ENCODE results near the gene CYTH2. TPM values are rescaled to one million over a fixed set of nuclear protein-coding genes. Genes with fewer than 3 reads are reported as not detected.

Gene CYTH2
- polyA plus RNA-seq, 4 donors = 44.3 to 55.1 (median 54.8) TPM

- Histone ChIP-seq H3K27me3 (ENCODE audit: control insufficient read depth in 3 of 3, insufficient read depth in 3 of 3, low read length in 3 of 3) (no peaks in the 10 kb centered on the region), H3K4me1 (ENCODE audit: control insufficient read depth in 3 of 3, insufficient read depth in 2 of 3, low read depth in 1 of 3, low read length in 2 of 3) (no peaks in the 10 kb centered on the region), H3K27ac (ENCODE audit: low read depth in 1 of 3, low read length in 2 of 3) (no peak overlapping the region), H3K36me3 (ENCODE audit: control insufficient read depth in 3 of 3, insufficient read depth in 2 of 3, low read depth in 1 of 3, low read length in 3 of 3) (peaks cover 15 to 67% (median 15%) of the 10 kb centered on the region in 3 donors), H3K4me3 (ENCODE audit: low read depth in 1 of 3, low read length in 3 of 3) (no peak overlapping the region), H3K9me3 (ENCODE audit: control insufficient read depth in 2 of 2, insufficient read depth in 1 of 2, low read depth in 1 of 2, low read length in 1 of 2) (no peaks in the 10 kb centered on the region)
- FAIRE-seq (no peak), DNase-seq (no peak)
- WGBS, 3 donors = 84 to 92% (median 87%) methylated on average over 11 of the region's 11 CpGs
Measured at GRCh38 chr19:48455908-48456562, 13.1 kb upstream of the CYTH2 start.

DNA sequence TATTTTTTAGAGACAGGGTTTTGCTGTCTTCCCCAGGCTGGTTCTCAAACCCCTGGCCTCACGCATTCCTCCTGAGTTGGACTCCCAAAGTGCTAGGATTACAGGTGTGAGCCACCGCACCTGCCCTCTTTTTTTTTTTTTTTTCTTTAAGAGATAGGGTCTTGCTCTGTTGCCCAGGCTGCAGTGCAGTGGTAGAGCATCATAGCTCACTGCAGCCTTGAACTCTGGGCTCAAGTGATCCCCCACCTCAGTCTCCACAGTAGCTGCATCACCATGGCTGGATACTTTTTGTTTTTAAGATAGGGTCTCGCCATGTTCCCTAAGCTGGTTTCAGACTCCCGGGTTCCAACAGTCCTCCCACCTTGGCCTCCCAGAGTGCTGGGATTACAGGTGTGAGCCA, 12.3 kb upstream of the CYTH2 start:
- WGBS, 3 donors = 95 to 98% (median 98%) methylated on average over 4 of the region's 4 CpGs
- no peaks in the 10 kb centered on the region for H3K27me3 ChIP-seq (ENCODE audit: control insufficient read depth in 3 of 3, insufficient read depth in 3 of 3, low read length in 3 of 3)
- H3K4me3 ChIP-seq (ENCODE audit: low read depth in 1 of 3, low read length in 3 of 3) = no peak overlapping the region
- DNase-seq (no peak), FAIRE-seq (no peak)
- no peaks in the 10 kb centered on the region for H3K4me1 ChIP-seq (ENCODE audit: control insufficient read depth in 3 of 3, insufficient read depth in 2 of 3, low read depth in 1 of 3, low read length in 2 of 3)
- H3K36me3 ChIP-seq (ENCODE audit: control insufficient read depth in 3 of 3, insufficient read depth in 2 of 3, low read depth in 1 of 3, low read length in 3 of 3) = peaks cover 15 to 58% (median 15%) of the 10 kb centered on the region in 3 donors
- H3K27ac ChIP-seq (ENCODE audit: low read depth in 1 of 3, low read length in 2 of 3) = no peak overlapping the region
- no peaks in the 10 kb centered on the region for H3K9me3 ChIP-seq (ENCODE audit: control insufficient read depth in 2 of 2, insufficient read depth in 1 of 2, low read depth in 1 of 2, low read length in 1 of 2)

- Histone ChIP-seq H3K4me3 (ENCODE audit: low read depth in 1 of 3, low read length in 3 of 3) (no peak overlapping the region), H3K27me3 (ENCODE audit: control insufficient read depth in 3 of 3, insufficient read depth in 3 of 3, low read length in 3 of 3) (no peaks in the 10 kb centered on the region), H3K36me3 (ENCODE audit: control insufficient read depth in 3 of 3, insufficient read depth in 2 of 3, low read depth in 1 of 3, low read length in 3 of 3) (peaks cover 10 to 55% (median 11%) of the 10 kb centered on the region in 3 donors), H3K4me1 (ENCODE audit: control insufficient read depth in 3 of 3, insufficient read depth in 2 of 3, low read depth in 1 of 3, low read length in 2 of 3) (no peaks in the 10 kb centered on the region), H3K9me3 (ENCODE audit: control insufficient read depth in 2 of 2, insufficient read depth in 1 of 2, low read depth in 1 of 2, low read length in 1 of 2) (no peaks in the 10 kb centered on the region), H3K27ac (ENCODE audit: low read depth in 1 of 3, low read length in 2 of 3) (no peak overlapping the region)
- no peak for DNase-seq
- WGBS, 3 donors = 89 to 93% (median 93%) methylated on average over 2 of the region's 2 CpGs
- no peak for FAIRE-seq
Measured at GRCh38 chr19:48458016-48458415, 11.2 kb upstream of the CYTH2 start.

GRCh38 chr19:48461651-48461981, 7.6 kb upstream of the CYTH2 start:
- no peak overlapping the region for H3K4me3 ChIP-seq (ENCODE audit: low read depth in 1 of 3, low read length in 3 of 3)
- DNase-seq = no peak
- H3K36me3 ChIP-seq (ENCODE audit: control insufficient read depth in 3 of 3, insufficient read depth in 2 of 3, low read depth in 1 of 3, low read length in 3 of 3) = peaks cover 0 to 21% (median 3%) of the 10 kb centered on the region in 3 donors
- no peaks in the 10 kb centered on the region for H3K9me3 ChIP-seq (ENCODE audit: control insufficient read depth in 2 of 2, insufficient read depth in 1 of 2, low read depth in 1 of 2, low read length in 1 of 2)
- 93 to 99% (median 98%) methylated on average over 31 to 36 of the region's 36 CpGs for WGBS, 3 donors
- FAIRE-seq = no peak
- no peaks in the 10 kb centered on the region for H3K4me1 ChIP-seq (ENCODE audit: control insufficient read depth in 3 of 3, insufficient read depth in 2 of 3, low read depth in 1 of 3, low read length in 2 of 3)
- no peaks in the 10 kb centered on the region for H3K27me3 ChIP-seq (ENCODE audit: control insufficient read depth in 3 of 3, insufficient read depth in 3 of 3, low read length in 3 of 3)
- no peak overlapping the region for H3K27ac ChIP-seq (ENCODE audit: low read depth in 1 of 3, low read length in 2 of 3)

GRCh38 chr19:48461982-48462655, 7.0 kb upstream of the CYTH2 start:
- H3K9me3 ChIP-seq (ENCODE audit: control insufficient read depth in 2 of 2, insufficient read depth in 1 of 2, low read depth in 1 of 2, low read length in 1 of 2) = no peaks in the 10 kb centered on the region
- 81 to 92% (median 90%) methylated on average over 57 to 62 of the region's 62 CpGs for WGBS, 3 donors
- FAIRE-seq = no peak
- H3K4me3 ChIP-seq (ENCODE audit: low read depth in 1 of 3, low read length in 3 of 3) = no peak overlapping the region
- peaks cover 0 to 3% (median 0%) of the 10 kb centered on the region in 3 donors for H3K27me3 ChIP-seq (ENCODE audit: control insufficient read depth in 3 of 3, insufficient read depth in 3 of 3, low read length in 3 of 3)
- no peak overlapping the region for H3K27ac ChIP-seq (ENCODE audit: low read depth in 1 of 3, low read length in 2 of 3)
- H3K4me1 ChIP-seq (ENCODE audit: control insufficient read depth in 3 of 3, insufficient read depth in 2 of 3, low read depth in 1 of 3, low read length in 2 of 3) = no peaks in the 10 kb centered on the region
- H3K36me3 ChIP-seq (ENCODE audit: control insufficient read depth in 3 of 3, insufficient read depth in 2 of 3, low read depth in 1 of 3, low read length in 3 of 3) = peaks cover 0 to 16% (median 0%) of the 10 kb centered on the region in 3 donors
- DNase-seq = no peak

GRCh38 chr19:48465215-48465614, 4.0 kb upstream of the CYTH2 start:
- FAIRE-seq = no peak
- Histone ChIP-seq H3K27me3 (ENCODE audit: control insufficient read depth in 3 of 3, insufficient read depth in 3 of 3, low read length in 3 of 3) (peaks cover 0 to 3% (median 0%) of the 10 kb centered on the region in 3 donors), H3K27ac (ENCODE audit: low read depth in 1 of 3, low read length in 2 of 3) (no peak overlapping the region), H3K4me1 (ENCODE audit: control insufficient read depth in 3 of 3, insufficient read depth in 2 of 3, low read depth in 1 of 3, low read length in 2 of 3) (peaks cover under 1 to 7% (median 3%) of the 10 kb centered on the region in 3 donors), H3K4me3 (ENCODE audit: low read depth in 1 of 3, low read length in 3 of 3) (no peak overlapping the region), H3K9me3 (ENCODE audit: control insufficient read depth in 2 of 2, insufficient read depth in 1 of 2, low read depth in 1 of 2, low read length in 1 of 2) (no peaks in the 10 kb centered on the region), H3K36me3 (ENCODE audit: control insufficient read depth in 3 of 3, insufficient read depth in 2 of 3, low read depth in 1 of 3, low read length in 3 of 3) (peaks cover 0 to 12% (median 0%) of the 10 kb centered on the region in 3 donors)
- no peak for DNase-seq
- WGBS, 3 donors = 69 to 88% (median 81%) methylated on average over 1 of the region's 1 CpG

DNA sequence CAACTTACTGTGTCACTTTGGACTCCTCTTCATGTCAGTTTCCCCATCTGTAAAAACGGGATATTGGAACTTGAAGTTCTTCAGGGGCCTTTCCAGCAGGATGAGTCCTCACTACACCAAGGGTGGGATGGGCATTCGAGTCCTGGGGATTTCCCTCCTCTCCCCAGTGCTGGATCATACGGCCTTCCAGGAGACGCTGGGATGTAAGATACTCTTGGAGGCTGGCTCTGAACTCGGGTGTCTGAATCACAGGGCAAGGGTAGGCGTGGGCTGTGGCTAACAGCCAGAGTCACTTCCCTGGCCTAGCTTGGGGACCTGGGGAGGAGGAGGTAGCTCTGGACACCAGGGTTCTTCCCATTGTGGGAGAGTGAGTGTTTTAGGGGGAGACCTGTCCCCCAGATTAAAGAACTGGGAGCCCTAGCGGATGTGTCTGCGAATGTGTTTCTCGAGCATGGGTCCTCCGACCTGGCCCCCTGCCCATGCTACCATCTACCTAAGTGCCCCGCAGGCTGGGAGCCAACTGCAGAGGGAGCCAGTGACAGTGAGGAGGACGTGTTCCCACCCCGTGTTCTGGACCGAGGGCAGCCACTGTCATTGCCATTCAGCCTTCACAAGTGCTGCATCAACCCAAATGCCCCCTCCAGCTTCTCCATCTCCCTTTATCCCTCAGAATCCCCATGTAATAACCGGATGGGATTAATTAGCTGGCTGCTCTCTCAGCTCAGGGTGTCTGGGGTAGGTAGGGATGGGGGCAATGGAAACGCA, 2.4 kb upstream of the CYTH2 start:
- Histone ChIP-seq H3K27ac (ENCODE audit: low read depth in 1 of 3, low read length in 2 of 3) (no peak overlapping the region), H3K4me3 (ENCODE audit: low read depth in 1 of 3, low read length in 3 of 3) (no peak overlapping the region), H3K9me3 (ENCODE audit: control insufficient read depth in 2 of 2, insufficient read depth in 1 of 2, low read depth in 1 of 2, low read length in 1 of 2) (no peaks in the 10 kb centered on the region), H3K4me1 (ENCODE audit: control insufficient read depth in 3 of 3, insufficient read depth in 2 of 3, low read depth in 1 of 3, low read length in 2 of 3) (peaks cover 4 to 13% (median 8%) of the 10 kb centered on the region in 3 donors), H3K36me3 (ENCODE audit: control insufficient read depth in 3 of 3, insufficient read depth in 2 of 3, low read depth in 1 of 3, low read length in 3 of 3) (peaks cover 5 to 27% (median 6%) of the 10 kb centered on the region in 3 donors), H3K27me3 (ENCODE audit: control insufficient read depth in 3 of 3, insufficient read depth in 3 of 3, low read length in 3 of 3) (peaks cover 0 to 3% (median 0%) of the 10 kb centered on the region in 3 donors)
- DNase-seq = no peak
- FAIRE-seq = no peak
- WGBS, 3 donors = 52 to 75% (median 62%) methylated on average over 16 of the region's 16 CpGs

DNA sequence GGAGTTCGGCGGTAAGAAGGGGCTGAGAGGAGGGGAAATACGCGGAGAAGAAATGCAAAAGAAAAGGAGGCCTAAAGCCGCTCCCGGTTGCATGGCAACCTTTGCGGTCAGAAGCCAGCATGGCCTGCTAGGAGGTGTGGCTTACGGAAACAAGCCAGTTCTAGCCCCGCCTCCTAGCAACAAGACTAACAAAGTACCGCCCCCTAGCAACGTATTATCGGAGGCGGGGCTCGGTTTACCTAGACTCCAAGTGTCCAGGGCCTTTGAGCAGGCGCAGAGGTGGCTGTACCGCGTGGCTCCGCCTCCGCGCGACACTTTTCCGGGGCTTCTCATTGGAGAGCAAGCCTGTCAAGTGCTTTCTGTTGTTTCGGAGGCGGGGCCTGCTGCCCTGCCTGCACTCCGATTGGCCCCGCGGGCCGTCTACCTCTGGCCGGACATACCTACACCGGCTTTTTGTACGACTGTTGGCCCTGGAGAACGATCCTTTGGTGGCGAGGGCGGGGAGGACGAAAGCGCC, 339 bp upstream of the CYTH2 start:
- no peaks in the 10 kb centered on the region for H3K9me3 ChIP-seq (ENCODE audit: control insufficient read depth in 2 of 2, insufficient read depth in 1 of 2, low read depth in 1 of 2, low read length in 1 of 2)
- H3K4me3 ChIP-seq (ENCODE audit: low read depth in 1 of 3, low read length in 3 of 3) = peak overlapping the region; percentile 81 to 90 (median 83)
- H3K4me1 ChIP-seq (ENCODE audit: control insufficient read depth in 3 of 3, insufficient read depth in 2 of 3, low read depth in 1 of 3, low read length in 2 of 3) = peaks cover 4 to 13% (median 8%) of the 10 kb centered on the region in 3 donors
- DNase-seq = peak; percentile 100
- H3K27ac ChIP-seq (ENCODE audit: low read depth in 1 of 3, low read length in 2 of 3) = peak overlapping the region; percentile 89 to 95 (median 94)
- peaks cover 0 to 3% (median 0%) of the 10 kb centered on the region in 3 donors for H3K27me3 ChIP-seq (ENCODE audit: control insufficient read depth in 3 of 3, insufficient read depth in 3 of 3, low read length in 3 of 3)
- FAIRE-seq = peak; percentile 86
- H3K36me3 ChIP-seq (ENCODE audit: control insufficient read depth in 3 of 3, insufficient read depth in 2 of 3, low read depth in 1 of 3, low read length in 3 of 3) = peaks cover 5 to 39% (median 18%) of the 10 kb centered on the region in 3 donors
- 0 to 1% (median 0%) methylated on average over 35 to 36 of the region's 36 CpGs for WGBS, 3 donors
